DMS153 (cell line): ENCODE data around the gene TFDP1.
A peak's percentile ranks its signal among the peaks of the same experiment; 100 is the strongest.
"Not testable (repeated sequence)": the region's sequence is repeated elsewhere in the genome, so short reads cannot be mapped to it uniquely, and the experiment has no call there.

ENCODE experiments used
- DNase-seq: peaks from one replicate; lab custom pipeline; 2025; lab: John Stamatoyannopoulos, UW

The TFDP1 gene

GRCh38 chr13:113551081-113552000, 33.2 kb upstream of the TFDP1 start:
- DNase-seq, result peak; percentile 74

GRCh38 chr13:113552079-113552478, 32.5 kb upstream of the TFDP1 start:
- DNase-seq, result no peak

DNA sequence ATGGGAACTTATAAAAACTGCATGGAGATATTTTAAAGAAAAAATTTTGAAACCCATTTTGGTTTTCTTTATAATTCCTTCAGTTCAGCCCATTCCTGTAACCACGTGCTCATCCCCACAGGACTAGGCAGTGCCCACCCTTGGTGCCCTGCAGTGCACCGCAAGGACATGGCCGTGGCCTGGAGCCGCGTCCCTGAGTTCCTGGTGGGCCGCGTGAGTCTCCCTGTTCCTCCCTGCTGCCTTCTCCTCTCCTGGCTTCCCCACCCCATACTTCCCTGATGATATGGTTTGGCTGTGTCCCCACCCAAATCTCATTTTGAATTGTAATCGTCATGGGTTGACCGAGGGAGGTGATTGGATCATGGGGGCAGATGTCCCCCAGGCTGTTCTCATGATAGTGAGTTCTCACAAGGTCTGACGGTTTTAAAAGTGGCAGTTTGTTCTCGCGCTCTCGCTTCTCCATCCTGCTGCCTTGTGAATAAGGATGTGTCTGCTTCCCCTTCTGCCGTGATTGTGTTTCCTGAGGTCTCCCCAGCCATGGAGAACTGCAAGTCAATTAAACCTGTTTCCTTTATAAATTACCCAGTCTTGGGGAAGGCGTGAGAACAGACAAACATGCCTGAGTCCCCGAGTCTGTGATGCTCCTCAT, 31.6 kb upstream of the TFDP1 start:
- DNase-seq, result no peak

DNA sequence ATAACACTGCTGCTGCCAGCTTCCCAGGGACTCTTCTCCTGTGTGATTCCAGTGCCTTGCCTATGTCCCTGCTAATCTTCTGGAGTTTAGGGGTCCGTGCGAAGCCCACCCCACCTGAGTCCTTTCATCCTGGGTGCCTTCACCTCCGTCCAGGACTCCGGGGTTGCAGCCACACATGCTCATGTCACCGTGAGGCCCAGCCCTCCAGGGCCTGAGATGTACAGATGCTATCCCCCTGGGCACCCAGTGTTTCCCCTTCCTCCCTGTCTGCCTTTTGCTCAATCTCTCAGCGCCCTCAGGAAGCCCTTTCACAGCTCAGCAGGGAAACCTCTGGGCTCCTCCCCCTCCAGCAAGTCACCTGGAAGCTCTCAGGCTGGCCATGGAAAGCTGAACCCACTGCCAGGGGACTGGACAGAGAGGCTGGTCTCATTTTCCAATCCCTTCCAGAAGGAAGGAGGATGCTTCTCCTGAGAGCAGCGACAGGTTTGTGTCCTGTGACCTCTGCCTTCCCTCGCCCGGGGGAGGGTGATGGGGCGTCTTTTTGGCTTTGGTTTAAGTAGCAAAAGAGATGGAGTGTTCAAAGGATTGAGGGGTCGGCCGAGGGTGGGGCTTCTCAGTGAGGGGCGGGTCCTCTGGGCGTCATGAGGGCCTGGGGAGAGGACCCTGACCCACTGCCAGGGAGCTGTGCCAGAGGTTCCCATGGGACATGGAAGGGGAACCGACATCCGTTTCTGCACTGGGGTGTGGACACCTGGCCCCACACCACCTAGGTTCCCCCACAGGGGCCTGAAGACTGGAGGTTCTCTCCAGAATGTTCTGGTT, 30.8 kb upstream of the TFDP1 start:
- no peak for DNase-seq

- no peak for DNase-seq
These were observed 30.2 kb upstream of the TFDP1 start for GRCh38 chr13:113554333-113554700.

DNA sequence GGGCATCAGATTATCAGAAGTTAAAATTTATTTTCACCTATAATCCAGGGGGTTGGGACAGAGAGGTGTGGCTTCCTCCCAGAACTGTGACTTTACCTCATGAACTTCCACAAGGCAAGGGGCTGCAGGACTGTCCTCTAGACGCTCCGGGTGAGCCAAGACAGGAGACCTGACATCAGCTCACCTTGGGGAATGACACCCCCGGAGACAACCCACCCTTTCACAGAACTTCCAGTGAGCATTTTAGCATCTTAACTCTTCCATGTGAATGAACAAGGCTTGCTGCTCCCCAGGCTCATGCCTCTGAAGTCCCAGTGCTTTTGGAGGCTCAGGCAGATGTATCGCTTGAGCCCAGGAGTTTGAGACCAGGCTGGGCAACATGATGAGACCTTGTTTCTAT, 29.4 kb upstream of the TFDP1 start:
- DNase-seq, result no peak

DNA sequence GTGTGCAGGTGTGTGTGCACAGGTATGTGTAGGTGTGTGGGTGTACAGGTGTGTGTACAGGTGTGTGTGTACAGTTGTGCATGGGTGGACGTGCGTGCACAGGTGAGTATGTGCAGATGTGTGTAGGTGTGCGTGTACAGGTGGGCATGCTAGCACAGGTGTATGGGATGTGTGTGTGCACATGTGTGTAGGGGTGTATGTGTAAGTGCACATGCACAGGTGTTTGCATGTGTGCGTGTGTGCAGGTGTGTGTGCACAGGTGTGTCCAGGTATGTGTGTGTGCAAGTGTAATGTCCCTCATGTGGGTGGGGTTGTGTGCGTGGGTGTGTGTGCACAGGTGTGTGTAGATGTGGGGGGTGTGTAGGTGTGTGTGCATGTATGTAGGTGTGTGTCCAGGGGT, 27.5 kb upstream of the TFDP1 start:
- DNase-seq, result no peak

DNA sequence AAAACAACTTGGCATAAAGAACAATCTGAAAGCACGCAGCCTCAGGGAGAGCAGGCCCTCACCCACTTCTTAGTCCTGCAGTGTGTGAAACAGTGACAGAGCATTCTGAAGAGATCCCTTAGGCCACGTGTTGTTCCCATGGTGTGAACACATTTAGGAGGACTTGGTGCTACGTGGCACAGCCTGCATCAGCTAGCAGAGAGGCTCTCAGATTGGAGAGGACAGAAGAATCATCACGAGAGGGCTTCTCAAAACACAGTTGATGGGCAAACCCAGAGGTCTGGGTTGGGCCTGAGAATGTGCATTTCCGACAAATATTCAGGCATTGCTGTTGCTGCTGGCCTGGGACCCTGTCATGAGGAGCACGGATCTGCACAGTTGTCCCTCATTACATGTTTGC, 26.1 kb upstream of the TFDP1 start:
- DNase-seq, result no peak

- DNase-seq, result no peak
These were observed 25.5 kb upstream of the TFDP1 start for GRCh38 chr13:113559061-113559460.

- DNase-seq, result no peak
These were observed 24.5 kb upstream of the TFDP1 start for GRCh38 chr13:113559901-113560644.

GRCh38 chr13:113560645-113561416, 23.7 kb upstream of the TFDP1 start:
- no peak for DNase-seq

GRCh38 chr13:113561417-113562084, 23.0 kb upstream of the TFDP1 start:
- DNase-seq, result no peak

GRCh38 chr13:113562085-113562749, 22.3 kb upstream of the TFDP1 start:
- DNase-seq, result peak; percentile 18

- no peak for DNase-seq
These were observed 21.7 kb upstream of the TFDP1 start for GRCh38 chr13:113562844-113563243.

DNA sequence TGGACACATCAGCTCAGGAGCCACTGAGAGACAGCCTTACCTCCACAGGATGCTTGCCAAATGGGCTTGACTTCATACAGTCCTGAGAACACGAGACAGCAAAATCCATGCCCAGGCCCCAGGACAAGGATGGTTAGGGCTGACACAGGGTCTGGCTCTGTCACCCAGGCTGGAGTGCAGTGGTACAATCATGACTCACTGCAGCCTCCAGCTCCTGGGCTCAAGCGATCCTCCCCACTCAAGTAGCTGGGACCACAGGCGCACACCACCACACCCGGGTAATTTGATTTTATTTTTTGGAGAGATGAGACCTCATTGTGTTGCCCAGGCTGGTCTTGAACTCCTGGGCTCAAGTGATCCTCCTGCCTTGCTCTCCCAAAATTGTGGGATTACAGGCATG, 21.0 kb upstream of the TFDP1 start:
- DNase-seq, result not testable (repeated sequence)

- DNase-seq, result no peak
These were observed 20.1 kb upstream of the TFDP1 start for GRCh38 chr13:113564331-113565023.

- DNase-seq, result no peak
These were observed 18.9 kb upstream of the TFDP1 start for GRCh38 chr13:113565526-113566226.

DNA sequence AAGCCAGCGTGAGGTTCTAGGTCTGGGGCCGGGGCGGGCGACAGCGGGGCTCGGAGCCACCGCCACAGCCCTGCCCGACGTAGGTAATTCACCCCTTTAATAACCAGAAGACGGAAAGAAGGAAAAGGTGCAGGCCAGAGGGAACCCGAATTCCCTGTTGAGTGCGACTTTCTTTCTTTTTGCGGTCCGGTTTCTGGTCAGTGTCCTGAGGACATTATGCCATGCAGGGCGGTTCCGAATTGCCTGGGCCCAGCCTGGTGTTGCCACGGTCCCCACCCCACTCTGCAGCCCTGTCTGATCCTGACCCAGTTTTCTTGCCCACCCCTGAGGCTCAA, 18.4 kb upstream of the TFDP1 start:
- DNase-seq, result no peak

GRCh38 chr13:113567681-113568080, 16.9 kb upstream of the TFDP1 start:
- DNase-seq, result no peak
